ENCODE data around the gene HOXD11. TPM values are rescaled to one million over a fixed set of nuclear protein-coding genes. Genes with fewer than 3 reads are reported as not detected.

Gene HOXD11
- total RNA-seq, 4 donors from 2014 or later: not detected

DNA sequence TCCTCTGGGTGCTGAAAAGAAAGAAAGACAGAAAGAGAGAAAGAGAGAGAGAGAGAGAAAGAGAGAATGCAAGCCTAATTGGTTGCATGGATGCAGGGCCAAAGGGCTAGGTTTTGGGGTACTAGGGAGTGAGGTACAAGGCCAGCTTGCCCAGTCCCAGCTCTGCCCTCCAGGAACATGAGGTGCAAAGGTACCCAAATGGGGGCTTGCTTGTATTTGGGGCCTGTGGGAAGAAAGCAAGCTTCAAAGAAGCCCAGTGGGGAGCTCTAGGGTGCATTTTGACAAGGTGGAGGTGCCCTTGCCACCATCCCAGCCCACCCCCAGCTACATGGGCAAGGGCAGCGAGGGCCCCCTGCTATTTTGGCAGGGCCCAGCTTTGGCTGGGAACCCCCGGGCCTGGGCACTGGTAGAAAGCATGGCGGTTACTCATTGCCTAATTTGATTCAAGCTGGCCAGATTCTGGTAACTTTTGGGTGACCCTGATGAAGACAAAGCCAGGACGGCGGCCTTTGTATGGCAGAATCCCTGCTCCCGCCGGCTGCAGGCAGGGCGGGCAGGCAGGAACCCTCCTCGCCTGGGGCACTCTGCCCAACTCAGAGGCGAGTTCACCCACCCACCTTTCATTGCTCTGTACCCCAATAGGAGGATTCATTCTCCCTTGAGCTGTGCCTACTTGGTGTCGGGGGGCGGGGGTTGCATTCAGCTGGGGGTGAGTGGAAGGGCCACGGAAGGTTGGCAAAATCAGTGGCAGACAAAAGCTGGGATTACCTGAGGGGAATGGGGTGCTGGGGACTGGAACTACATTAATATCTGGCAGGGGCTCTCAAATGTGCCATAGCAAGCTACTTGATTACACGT lies 43.7 kb downstream of the HOXD11 start:
- TF ChIP-seq, protein P1, sequence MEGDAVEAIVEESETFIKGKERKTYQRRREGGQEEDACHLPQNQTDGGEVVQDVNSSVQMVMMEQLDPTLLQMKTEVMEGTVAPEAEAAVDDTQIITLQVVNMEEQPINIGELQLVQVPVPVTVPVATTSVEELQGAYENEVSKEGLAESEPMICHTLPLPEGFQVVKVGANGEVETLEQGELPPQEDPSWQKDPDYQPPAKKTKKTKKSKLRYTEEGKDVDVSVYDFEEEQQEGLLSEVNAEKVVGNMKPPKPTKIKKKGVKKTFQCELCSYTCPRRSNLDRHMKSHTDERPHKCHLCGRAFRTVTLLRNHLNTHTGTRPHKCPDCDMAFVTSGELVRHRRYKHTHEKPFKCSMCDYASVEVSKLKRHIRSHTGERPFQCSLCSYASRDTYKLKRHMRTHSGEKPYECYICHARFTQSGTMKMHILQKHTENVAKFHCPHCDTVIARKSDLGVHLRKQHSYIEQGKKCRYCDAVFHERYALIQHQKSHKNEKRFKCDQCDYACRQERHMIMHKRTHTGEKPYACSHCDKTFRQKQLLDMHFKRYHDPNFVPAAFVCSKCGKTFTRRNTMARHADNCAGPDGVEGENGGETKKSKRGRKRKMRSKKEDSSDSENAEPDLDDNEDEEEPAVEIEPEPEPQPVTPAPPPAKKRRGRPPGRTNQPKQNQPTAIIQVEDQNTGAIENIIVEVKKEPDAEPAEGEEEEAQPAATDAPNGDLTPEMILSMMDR (IDR thresholded peaks at IDR 0.05; ENCODE audit: low read depth): no peak

DNA sequence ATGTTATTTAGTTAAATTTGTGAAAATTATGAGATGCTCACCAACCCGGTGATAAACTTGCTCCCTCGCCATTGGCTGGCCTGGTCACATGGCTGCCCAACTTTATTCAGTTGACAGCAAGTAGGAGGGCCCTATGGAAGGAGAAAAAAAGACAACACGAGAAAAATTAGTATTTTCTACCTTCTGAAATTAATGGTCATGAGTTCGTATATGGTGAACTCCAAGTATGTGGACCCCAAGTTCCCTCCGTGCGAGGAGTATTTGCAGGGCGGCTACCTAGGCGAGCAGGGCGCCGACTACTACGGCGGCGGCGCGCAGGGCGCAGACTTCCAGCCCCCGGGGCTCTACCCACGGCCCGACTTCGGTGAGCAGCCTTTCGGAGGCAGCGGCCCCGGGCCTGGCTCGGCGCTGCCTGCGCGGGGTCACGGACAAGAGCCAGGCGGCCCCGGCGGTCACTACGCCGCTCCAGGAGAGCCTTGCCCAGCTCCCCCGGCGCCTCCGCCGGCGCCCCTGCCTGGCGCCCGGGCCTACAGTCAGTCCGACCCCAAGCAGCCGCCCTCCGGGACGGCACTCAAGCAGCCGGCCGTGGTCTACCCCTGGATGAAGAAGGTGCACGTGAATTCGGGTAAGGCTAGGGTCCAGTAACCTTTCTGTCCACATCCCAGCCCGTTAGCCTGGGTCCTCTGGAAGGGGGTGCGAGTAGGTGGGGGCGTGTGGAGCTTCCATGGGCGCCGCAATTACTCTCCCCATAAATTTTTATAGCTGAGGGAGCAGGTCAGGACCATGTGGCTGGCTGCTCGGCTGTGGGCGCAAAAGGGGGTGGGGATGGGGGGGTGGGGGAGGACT lies 44.6 kb downstream of the HOXD11 start, which contains the start of gene HOXD4:
Gene HOXD4 (plus strand): TSS at position 109 of the 846 bp plus-strand sequence. CDS start 84 bp downstream, at position 193.
- TF ChIP-seq, protein P1 (IDR thresholded peaks at IDR 0.05; ENCODE audit: low read depth): no peak

DNA sequence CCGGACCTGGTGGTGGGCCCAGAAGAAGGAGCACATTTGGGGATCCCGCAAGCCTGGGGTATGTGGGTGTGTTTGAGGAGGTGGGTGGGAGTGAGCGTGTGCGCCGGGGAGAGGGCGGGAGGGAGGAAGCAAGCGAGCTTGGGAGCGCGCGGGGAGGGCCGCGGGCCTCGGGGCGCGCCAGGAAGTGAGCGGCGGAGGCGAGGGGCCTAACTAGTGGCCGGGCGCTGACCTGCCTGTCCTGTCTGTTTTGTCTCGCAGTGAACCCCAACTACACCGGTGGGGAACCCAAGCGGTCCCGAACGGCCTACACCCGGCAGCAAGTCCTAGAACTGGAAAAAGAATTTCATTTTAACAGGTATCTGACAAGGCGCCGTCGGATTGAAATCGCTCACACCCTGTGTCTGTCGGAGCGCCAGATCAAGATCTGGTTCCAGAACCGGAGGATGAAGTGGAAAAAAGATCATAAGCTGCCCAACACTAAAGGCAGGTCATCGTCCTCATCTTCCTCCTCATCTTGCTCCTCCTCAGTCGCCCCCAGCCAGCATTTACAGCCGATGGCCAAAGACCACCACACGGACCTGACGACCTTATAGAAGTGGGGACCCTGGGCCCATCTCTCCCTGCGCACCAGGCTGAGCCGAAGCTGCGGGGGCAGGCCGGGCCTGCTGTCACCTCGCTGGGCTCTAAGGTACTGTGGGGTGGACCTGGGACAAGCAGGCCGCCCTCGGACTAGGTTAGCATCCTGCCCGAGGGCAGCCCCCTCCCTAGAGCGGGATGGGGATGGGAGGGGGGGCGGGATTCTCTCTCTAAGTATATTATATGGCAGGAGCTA lies 45.5 kb downstream of the HOXD11 start:
- TF ChIP-seq, protein P1 (IDR thresholded peaks at IDR 0.05; ENCODE audit: low read depth): no peak

DNA sequence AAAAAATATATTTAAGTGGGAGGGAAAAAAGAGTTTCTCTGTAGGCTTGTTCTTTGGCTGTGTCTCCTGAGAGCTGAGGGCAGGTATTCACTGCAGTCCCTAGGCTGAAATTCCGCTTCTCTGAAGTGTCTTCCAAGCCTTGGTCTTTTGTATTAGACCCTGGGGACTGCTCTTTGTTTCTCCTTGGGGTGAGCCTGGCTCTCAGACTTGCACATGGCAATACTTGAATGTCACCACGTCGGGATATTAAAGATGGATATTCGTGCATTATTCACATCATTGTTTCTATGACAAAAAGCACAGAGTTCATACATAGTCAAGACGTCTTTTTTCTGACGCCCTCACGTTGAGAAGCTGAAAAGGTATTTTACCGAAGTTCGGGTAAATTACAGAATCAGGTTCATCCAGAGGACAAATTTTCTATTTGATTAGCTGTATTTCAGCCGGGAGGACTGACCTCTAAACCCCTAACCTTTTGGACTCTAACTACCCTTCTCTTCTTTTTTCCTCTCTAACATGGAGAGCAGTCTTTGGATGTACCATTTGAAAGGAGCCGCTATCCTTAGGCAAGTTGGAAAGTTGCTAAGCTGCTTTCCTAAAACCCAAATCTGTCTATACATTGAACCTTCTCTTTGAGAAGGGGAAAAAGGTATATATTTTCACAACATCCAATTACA lies 47.6 kb downstream of the HOXD11 start:
- TF ChIP-seq, protein P1 (IDR thresholded peaks at IDR 0.05; ENCODE audit: low read depth): no peak

DNA sequence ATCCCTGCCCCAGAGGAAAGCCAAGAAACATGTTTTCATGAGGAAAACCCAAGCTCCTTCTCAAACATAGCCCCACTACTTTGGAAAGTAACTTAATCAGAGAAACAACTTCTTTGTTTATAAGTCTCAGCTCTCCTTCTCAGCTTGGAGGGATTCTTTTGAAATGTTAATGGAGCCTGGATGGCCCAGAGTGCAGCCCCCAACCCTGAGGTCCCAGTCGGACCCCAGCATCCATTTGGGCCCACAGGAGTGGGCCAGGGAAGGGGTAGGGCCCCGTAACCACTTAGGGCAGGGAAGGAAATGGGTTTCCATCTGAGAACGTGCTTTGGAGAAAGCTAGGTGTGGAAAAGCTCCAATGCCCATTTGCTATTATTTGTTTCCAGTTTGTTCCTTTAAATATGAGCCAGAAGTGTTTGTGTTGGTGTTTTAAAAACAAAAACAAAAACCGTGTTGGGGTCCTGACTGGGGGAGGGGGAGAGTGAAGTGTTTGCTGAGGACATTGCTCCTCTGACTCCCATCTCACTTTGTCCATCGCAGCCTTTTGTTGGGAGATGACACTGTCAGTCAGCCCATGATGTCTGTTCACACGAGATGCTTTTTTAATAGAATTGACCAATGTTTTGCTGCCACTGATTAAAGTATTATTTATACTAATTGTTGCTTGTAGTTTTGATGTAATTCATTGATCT lies 48.4 kb downstream of the HOXD11 start:
- TF ChIP-seq, protein P1 (IDR thresholded peaks at IDR 0.05; ENCODE audit: low read depth): no peak

DNA sequence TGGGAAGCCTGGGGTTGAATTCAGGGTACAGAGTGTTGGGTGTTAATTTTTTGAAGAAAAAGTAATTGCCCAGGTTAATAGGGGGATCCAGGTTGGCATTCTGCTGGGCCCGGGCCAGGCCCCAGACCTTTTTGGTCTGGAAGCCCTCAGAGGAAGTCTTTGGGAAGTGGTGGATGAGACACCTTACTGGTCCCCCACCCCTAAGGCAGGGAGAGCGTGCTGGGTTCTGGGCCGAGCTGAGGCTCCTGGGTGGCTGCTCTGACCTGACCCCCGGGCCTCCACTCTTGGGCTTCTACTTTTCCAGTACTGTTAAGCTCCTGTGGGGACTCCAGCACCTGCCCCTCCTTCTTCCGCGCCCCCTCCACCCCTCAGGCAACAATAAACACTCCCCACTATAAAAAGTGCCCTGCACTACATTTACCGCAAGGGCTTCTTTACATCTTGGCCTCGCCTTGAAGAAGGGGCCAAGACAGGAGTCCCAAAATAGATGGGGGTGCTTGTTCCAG lies 49.3 kb downstream of the HOXD11 start:
- TF ChIP-seq, protein P1 (IDR thresholded peaks at IDR 0.05; ENCODE audit: low read depth): no peak
